A549 (cell line): Measurements from ENCODE around the gene TNMD. TPM values are rescaled to one million over a fixed set of nuclear protein-coding genes. Genes with fewer than 3 reads are reported as not detected.

Source experiments
- ATAC-seq, 2 experiments: fragments of 200-7000 bp in 1 of 2; fragments of >200 bp in 1 of 2; cut with Nextera tagmentation in 1 of 2; cut with Tn5 transposase in 1 of 2; 3 replicates each; pipeline versions ENCODE4 v1.8.0 to v1.9.1; 2018 to 2020; ENCODE audit warnings: mild to moderate bottlenecking in 1 of 2, moderate library complexity in 1 of 2
- CTCF ChIA-PET: fragments of 300-600 bp; sonication (Branson Sonifier 250); formaldehyde crosslinking; extraction: SDS; loops from one replicate; lab custom pipeline; 2021; ENCODE audit warnings: antibody characterized with exemption, inconsistent platforms; lab: Yijun Ruan, JAX
- POLR2A ChIA-PET: fragments of 350-600 bp; formaldehyde crosslinking; extraction: SDS; loops from one replicate; lab custom pipeline; 2021; ENCODE audit warnings: antibody characterized with exemption, inconsistent platforms; lab: Yijun Ruan, JAX
- DNase-seq, 2 experiments: peaks; one replicate each; pipeline versions ENCODE4 v3.0.0 to v3.0.0-alpha.2; 2011 to 2016; ENCODE audit warnings: low read depth in 1 of 2, low spot score in 1 of 2
- FAIRE-seq: peaks from 2 replicates; lab custom pipeline; 2011; peaks lifted over from hg19 to GRCh38; lab: Jason Lieb, UNC
- H3K27ac ChIP-seq, 2 experiments: fragments of >200 bp; sonication (Bioruptor Twin); formaldehyde crosslinking; 3 replicates each; pipeline ENCODE4 v1.5.1; 2016 to 2017
- H3K4me1 ChIP-seq: fragments of >200 bp; sonication (Bioruptor Twin); formaldehyde crosslinking; 3 replicates; pipeline ENCODE4 v1.6.1; 2016
- H3K4me2 ChIP-seq: fragments of >200 bp; sonication (Bioruptor Twin); formaldehyde crosslinking; 3 replicates; pipeline ENCODE4 v1.6.1; 2016
- H3K4me3 ChIP-seq: fragments of >200 bp; sonication (Bioruptor Twin); formaldehyde crosslinking; 3 replicates; pipeline ENCODE4 v1.5.1; 2016
- H3K9me3 ChIP-seq: fragments of >200 bp; sonication (Bioruptor Twin); formaldehyde crosslinking; 3 replicates; pipeline ENCODE4 v1.6.1; 2016
- ATOH8 ChIP-seq: fragments of 250-450 bp; sonication (Bioruptor Pico); IDR thresholded peaks from 2 replicates; pipeline ENCODE4 v1.5.0; 2020; ENCODE audit warnings: low read depth, mild to moderate bottlenecking, moderate library complexity
- CBX8 ChIP-seq: fragments of 200-600 bp; sonication (generic); IDR thresholded peaks from 2 replicates; pipeline ENCODE4 v1.6.1; 2016
- CTCF ChIP-seq: fragments of >200 bp; sonication (Bioruptor Twin); formaldehyde crosslinking; IDR thresholded peaks from 3 replicates; pipeline ENCODE4 v1.5.1; 2016
- EHMT2 ChIP-seq: fragments of 200-600 bp; sonication (generic); IDR thresholded peaks from 2 replicates; pipeline ENCODE4 v1.6.1; 2016; ENCODE audit warnings: antibody characterized with exemption, low read depth, mild to moderate bottlenecking, moderate library complexity
- ELK1 ChIP-seq: fragments of 150-350 bp; IDR thresholded peaks from 2 replicates; pipeline ENCODE4 v1.6.1; 2014; ENCODE audit warnings: low read depth, mild to moderate bottlenecking, low read length
- HDAC2 ChIP-seq: fragments of 200-600 bp; sonication (generic); IDR thresholded peaks from 2 replicates; pipeline ENCODE4 v1.6.1; 2016
- HEYL ChIP-seq: fragments of 250-450 bp; sonication (Bioruptor Pico); IDR thresholded peaks from 2 replicates; pipeline ENCODE4 v1.8.0; 2021; ENCODE audit warnings: mild to moderate bottlenecking, moderate library complexity
- HOXA7 ChIP-seq: fragments of 250-450 bp; sonication (Bioruptor Pico); IDR thresholded peaks from 2 replicates; pipeline ENCODE4 v1.5.0; 2020; ENCODE audit warnings: mild to moderate bottlenecking, moderate library complexity
- HOXB13 ChIP-seq: fragments of 250-450 bp; sonication (Bioruptor Pico); IDR thresholded peaks from 2 replicates; pipeline ENCODE4 v1.5.0; 2020; ENCODE audit warnings: low read depth, mild to moderate bottlenecking, moderate library complexity
- JUN ChIP-seq, 2 experiments: fragments of >200 bp; sonication (Bioruptor Twin); formaldehyde crosslinking; IDR thresholded peaks; 2 replicates in 1 of 2; 3 replicates in 1 of 2; pipeline ENCODE4 v1.6.1; 2016 to 2017
- JUNB ChIP-seq: fragments of >200 bp; sonication (Bioruptor Twin); formaldehyde crosslinking; IDR thresholded peaks from 2 replicates; pipeline ENCODE4 v1.6.1; 2016
- MAFK ChIP-seq: fragments of 450-650 bp; IDR thresholded peaks from 2 replicates; pipeline ENCODE4 v1.6.1; 2014; ENCODE audit not compliant: partially characterized antibody
- MAX ChIP-seq: IDR thresholded peaks from 2 replicates; pipeline ENCODE4 v1.6.1; 2012
- MAZ ChIP-seq: fragments of 150-350 bp; IDR thresholded peaks from 2 replicates; pipeline ENCODE4 v1.6.1; 2014; ENCODE audit warnings: antibody characterized with exemption, low read depth, low read length, borderline replicate concordance
- MYC ChIP-seq: IDR thresholded peaks from 2 replicates; pipeline ENCODE4 v1.6.1; 2012; ENCODE audit warnings: mild to moderate bottlenecking, inconsistent platforms, low read length, improper control_type of control experiment, borderline replicate concordance
- NPAS2 ChIP-seq: fragments of 250-450 bp; sonication (Bioruptor Pico); IDR thresholded peaks from 2 replicates; pipeline ENCODE4 v1.8.0; 2022; ENCODE audit warnings: mild to moderate bottlenecking, moderate library complexity, borderline replicate concordance
- POLR2A ChIP-seq: IDR thresholded peaks from 2 replicates; pipeline ENCODE4 v1.6.1; 2012; ENCODE audit warnings: mild to moderate bottlenecking, low read length
- POLR2AphosphoS2 ChIP-seq: conservative IDR thresholded peaks from 2 replicates; pipeline ENCODE4 v1.6.1; 2012; ENCODE audit warnings: low read length, improper control_type of control experiment, inconsistent platforms
- RCOR1 ChIP-seq: fragments of 150-350 bp; IDR thresholded peaks from 2 replicates; pipeline ENCODE4 v1.6.1; 2014; ENCODE audit warnings: antibody characterized with exemption, low read length, low read depth
- SMC3 ChIP-seq: fragments of >200 bp; sonication (Bioruptor Twin); formaldehyde crosslinking; IDR thresholded peaks from 3 replicates; pipeline ENCODE4 v1.6.1; 2018; ENCODE audit warnings: inconsistent platforms
- TFCP2L1 ChIP-seq: fragments of 250-450 bp; sonication (Bioruptor Pico); IDR thresholded peaks from 2 replicates; pipeline ENCODE4 v1.5.0; 2021; ENCODE audit warnings: mild to moderate bottlenecking
- USF2 ChIP-seq: fragments of 450-650 bp; IDR thresholded peaks from 2 replicates; pipeline ENCODE4 v1.6.1; 2014; ENCODE audit warnings: antibody characterized with exemption
- ZFP36 ChIP-seq: fragments of 450-650 bp; IDR thresholded peaks from 2 replicates; pipeline ENCODE4 v1.6.1; 2014; ENCODE audit warnings: borderline replicate concordance; ENCODE audit not compliant: partially characterized antibody
- ZNF302 ChIP-seq: fragments of 250-450 bp; sonication (Bioruptor Pico); IDR thresholded peaks from 2 replicates; pipeline ENCODE4 v1.9.0; 2021; ENCODE audit warnings: inconsistent platforms, mild to moderate bottlenecking, moderate library complexity
- ZSCAN20 ChIP-seq: fragments of 250-450 bp; sonication (Bioruptor Pico); IDR thresholded peaks from 2 replicates; pipeline ENCODE4 v1.8.0; 2022; ENCODE audit warnings: mild to moderate bottlenecking, moderate library complexity
- WGBS: methylation state at CpG from one replicate; pipeline ENCODE4 v1.1.6; 2017; ENCODE audit errors: missing lambda C conversion rate; 5-methylcytosine and 5-hydroxymethylcytosine counted together
- polyA plus RNA-seq, 4 experiments: library from polyadenylated mRNA; depleted of rRNA in 3 of 4; stranded (reverse); fragments of >200 nt; fragmentation: RNase III in 1 of 4; extraction: RNeasy Plus Mini Kit Qiagen cat#74134 plus additional on column Dnase treatment in 1 of 4; gene quantifications; 2 replicates in 3 of 4; 3 replicates in 1 of 4; pipeline ENCODE4 v1.2.3, GENCODE V29; 2011 to 2017

Gene TNMD
- polyA plus RNA-seq, 2 of the 4 experiments (the other 2 are of a cell fraction): not detected

- TF ChIP-seq POLR2AphosphoS2: no peak
- TF ChIP-seq TFCP2L1 (CRISPR knock-in tag): no peak
- TF ChIP-seq JUNB: no peak
- no peak for TF ChIP-seq HEYL (CRISPR knock-in tag)
- TF ChIP-seq, all 56 proteins: peak for 0
Observed at GRCh38 chrX:100587861-100588260, 3.1 kb downstream of the TNMD start (continued).

GRCh38 chrX:100591256-100592051 lies 6.7 kb downstream of the TNMD start:
- Histone ChIP-seq H3K4me2 (no peak overlapping the region), H3K9me3 (no peaks in the 10 kb centered on the region), H3K4me1 (no peaks in the 10 kb centered on the region), H3K4me3 (no peak overlapping the region), H3K27ac (no peak overlapping the region)
- 8% methylated on average over 5 of the region's 5 CpGs for WGBS
- POLR2A ChIA-PET: no interaction called here
- DNase-seq: no peak
- ATAC-seq: no peak
- no peak for TF ChIP-seq POLR2A
- peak; percentile 54 for TF ChIP-seq MAFK
- no peak for FAIRE-seq
- CTCF ChIA-PET: interaction anchor here (0.6 to 0.8 kb wide), 2 partner anchors 10 to 80 kb away, joined by 3 read pairs; no protein-coding TSS in a partner anchor

GRCh38 chrX:100593126-100593525 lies 8.4 kb downstream of the TNMD start:
- TF ChIP-seq HOXB13 (no peak), CBX8 (no peak), ZFP36 (no peak), POLR2AphosphoS2 (no peak), ZNF302 (CRISPR knock-in tag) (no peak), NPAS2 (CRISPR knock-in tag) (no peak), RCOR1 (no peak), JUN (IDR thresholded peaks at IDR 0.05) (no peak), TFCP2L1 (CRISPR knock-in tag) (no peak), MAFK (no peak)
- FAIRE-seq (no peak), ATAC-seq (no peak), DNase-seq (no peak)
- ChIA-PET POLR2A (no interaction called here), CTCF (no interaction called here)
- H3K4me1 ChIP-seq: no peaks in the 10 kb centered on the region
- WGBS: 17% methylated on average over 2 of the region's 2 CpGs
- H3K4me2 ChIP-seq: no peak overlapping the region
- no peaks in the 10 kb centered on the region for H3K9me3 ChIP-seq
- no peak overlapping the region for H3K27ac ChIP-seq
- no peak overlapping the region for H3K4me3 ChIP-seq

GRCh38 chrX:100593581-100593980 lies 8.8 kb downstream of the TNMD start:
- ChIA-PET CTCF (interaction anchor here (0.8 kb wide), 1 partner anchor 129 kb away, joined by 3 read pairs; no protein-coding TSS in a partner anchor), POLR2A (no interaction called here)
- Histone ChIP-seq H3K4me3 (no peak overlapping the region), H3K4me1 (no peaks in the 10 kb centered on the region), H3K9me3 (no peaks in the 10 kb centered on the region), H3K27ac (no peak overlapping the region), H3K4me2 (no peak overlapping the region)
- no peak for FAIRE-seq
- ATAC-seq: no peak
- TF ChIP-seq USF2: no peak
- no peak for TF ChIP-seq MAFK
- no peak for TF ChIP-seq MAZ
- WGBS: 5% methylated on average over 2 of the region's 2 CpGs
- no peak for DNase-seq

GRCh38 chrX:100596601-100597000 lies 11.9 kb downstream of the TNMD start:
- no peak overlapping the region for H3K27ac ChIP-seq
- no peak for FAIRE-seq
- 0% methylated on average over 2 of the region's 2 CpGs for WGBS
- H3K4me1 ChIP-seq: no peaks in the 10 kb centered on the region
- CTCF ChIA-PET: no interaction called here
- ATAC-seq: no peak
- H3K4me2 ChIP-seq: no peak overlapping the region
- no peak overlapping the region for H3K4me3 ChIP-seq
- POLR2A ChIA-PET: no interaction called here
- H3K9me3 ChIP-seq: no peaks in the 10 kb centered on the region
- no peak for DNase-seq
- TF ChIP-seq EHMT2 (no peak), MYC (no peak), CTCF (no peak), HDAC2 (no peak), HOXA7 (CRISPR knock-in tag) (no peak), POLR2A (no peak), ELK1 (no peak), HEYL (CRISPR knock-in tag) (no peak), MAFK (no peak), MAX (no peak), ATOH8 (CRISPR knock-in tag) (no peak), ZSCAN20 (CRISPR knock-in tag) (no peak), SMC3 (no peak)
